ENCODE results near the gene MXD1. TPM values are rescaled to one million over a fixed set of nuclear protein-coding genes. Genes with fewer than 3 reads are reported as not detected.

Gene MXD1
- total RNA-seq, 1 experiment from 2014 or later, result 3.7 TPM

DNA sequence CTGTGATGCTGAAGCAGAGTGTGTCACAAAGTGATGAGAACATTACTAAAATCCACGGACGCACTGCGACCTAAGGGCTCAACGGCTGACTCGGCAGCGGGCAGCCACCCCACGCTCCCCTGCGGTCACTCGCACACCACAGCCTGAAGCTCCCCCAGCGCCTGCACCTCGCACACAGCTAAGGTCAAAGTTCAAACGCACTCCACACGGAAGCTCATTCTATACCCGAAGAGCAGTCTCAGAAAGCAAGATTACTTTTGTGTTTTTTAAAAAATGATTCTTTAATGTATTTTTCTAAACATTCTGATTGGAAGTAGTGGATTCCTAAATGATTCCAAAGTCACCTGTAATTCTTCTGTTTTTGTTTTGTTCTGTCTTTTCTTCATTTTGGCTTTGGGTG lies 24.8 kb downstream of the MXD1 start:
- no peak overlapping the region for H3K4me3 Mint-ChIP-seq
- H3K27ac Mint-ChIP-seq, result peak overlapping the region in 1 of 3 experiments; percentile 10; a peak in 1 of 7 replicates
- Histone ChIP-seq H2BK120ac (ENCODE audit: low read depth, low read length, poor library complexity, severe bottlenecking) (no peak overlapping the region), H3K23ac (ENCODE audit: insufficient read length, low read depth, low read length) (no peak overlapping the region), H2BK20ac (ENCODE audit: low read depth, low read length, poor library complexity, severe bottlenecking) (no peak overlapping the region), H3T11ph (ENCODE audit: low read length) (no peak overlapping the region), H4K8ac (replicated peaks; ENCODE audit: insufficient read length, low read depth, low read length) (no peak overlapping the region), H2AK5ac (ENCODE audit: insufficient read length, low read length) (no peak overlapping the region), H3K79me2 (ENCODE audit: insufficient read depth, low read length) (no peaks in the 10 kb centered on the region), H2AFZ (ENCODE audit: low read length) (no peak overlapping the region), H3K4me2 (ENCODE audit: insufficient read depth, insufficient read length, low read length) (no peak overlapping the region), H3K27me3 (ENCODE audit: insufficient read depth, low read length) (no peaks in the 10 kb centered on the region), H3K4ac (ENCODE audit: low read depth, low read length) (no peak overlapping the region), H4K5ac (ENCODE audit: insufficient read length, low read depth, low read length) (no peak overlapping the region), H3K56ac (ENCODE audit: insufficient read length, low read depth, low read length) (no peak overlapping the region), H3K9ac (ENCODE audit: extremely low read depth, insufficient read length, low read length) (no peak overlapping the region), H3K4me1 (ENCODE audit: insufficient read depth, low read length) (no peaks in the 10 kb centered on the region), H3K79me1 (ENCODE audit: insufficient read depth, low read depth, low read length, poor library complexity, severe bottlenecking) (no peaks in the 10 kb centered on the region), H4K20me1 (ENCODE audit: control insufficient read depth, insufficient read depth, insufficient read length) (no peaks in the 10 kb centered on the region), H2BK5ac (ENCODE audit: insufficient read length, low read length) (no peak overlapping the region), H4K91ac (ENCODE audit: insufficient read length, low read depth, low read length) (no peak overlapping the region), H3K9me3 (ENCODE audit: control insufficient read depth, low read depth, low read length) (no peaks in the 10 kb centered on the region), H3K23me2 (ENCODE audit: insufficient read length, low read depth, low read length, poor library complexity, severe bottlenecking) (no peaks in the 10 kb centered on the region), H3K18ac (ENCODE audit: insufficient read length, low read depth, low read length) (no peak overlapping the region), H3K27ac (ENCODE audit: insufficient read length, low read depth, low read length) (no peak overlapping the region), H2BK12ac (ENCODE audit: insufficient read length, low read depth, low read length) (no peak overlapping the region), H3K14ac (ENCODE audit: insufficient read depth, low read length) (no peak overlapping the region), H2BK15ac (ENCODE audit: low read depth, low read length) (no peak overlapping the region)
- TF ChIP-seq, protein P1, sequence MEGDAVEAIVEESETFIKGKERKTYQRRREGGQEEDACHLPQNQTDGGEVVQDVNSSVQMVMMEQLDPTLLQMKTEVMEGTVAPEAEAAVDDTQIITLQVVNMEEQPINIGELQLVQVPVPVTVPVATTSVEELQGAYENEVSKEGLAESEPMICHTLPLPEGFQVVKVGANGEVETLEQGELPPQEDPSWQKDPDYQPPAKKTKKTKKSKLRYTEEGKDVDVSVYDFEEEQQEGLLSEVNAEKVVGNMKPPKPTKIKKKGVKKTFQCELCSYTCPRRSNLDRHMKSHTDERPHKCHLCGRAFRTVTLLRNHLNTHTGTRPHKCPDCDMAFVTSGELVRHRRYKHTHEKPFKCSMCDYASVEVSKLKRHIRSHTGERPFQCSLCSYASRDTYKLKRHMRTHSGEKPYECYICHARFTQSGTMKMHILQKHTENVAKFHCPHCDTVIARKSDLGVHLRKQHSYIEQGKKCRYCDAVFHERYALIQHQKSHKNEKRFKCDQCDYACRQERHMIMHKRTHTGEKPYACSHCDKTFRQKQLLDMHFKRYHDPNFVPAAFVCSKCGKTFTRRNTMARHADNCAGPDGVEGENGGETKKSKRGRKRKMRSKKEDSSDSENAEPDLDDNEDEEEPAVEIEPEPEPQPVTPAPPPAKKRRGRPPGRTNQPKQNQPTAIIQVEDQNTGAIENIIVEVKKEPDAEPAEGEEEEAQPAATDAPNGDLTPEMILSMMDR (conservative IDR thresholded peaks at IDR 0.05), result no peak
- H3K9me3 Mint-ChIP-seq, result no peaks in the 10 kb centered on the region
- H3K36me3 Mint-ChIP-seq (ENCODE audit: insufficient read depth in 1 of 3, low read depth in 3 of 3), result peaks cover 0 to 27% (median 11%) of the 10 kb centered on the region in 3 experiments; a peak in 5 of 7 replicates
- no peaks in the 10 kb centered on the region for H3K27me3 Mint-ChIP-seq (ENCODE audit: low read depth)
- no CpG with 5 or more reads among the region's 14 CpGs for WGBS (ENCODE audit: extremely low coverage, insufficient read length, low lambda C conversion rate)
- peaks cover 16 to 26% of the 10 kb centered on the region in 2 experiments for H3K4me1 Mint-ChIP-seq
- no peak for DNase-seq

All from H9 (cell line).